Activated CD4-positive, CD25-positive, alpha-beta regulatory T cell (primary cell): ENCODE results near the gene KAZN.

ENCODE experiments used
- DNase-seq, 4 experiments: peaks; one replicate each; lab custom pipeline; 2025; lab: John Stamatoyannopoulos, UW

KAZN gene

DNA sequence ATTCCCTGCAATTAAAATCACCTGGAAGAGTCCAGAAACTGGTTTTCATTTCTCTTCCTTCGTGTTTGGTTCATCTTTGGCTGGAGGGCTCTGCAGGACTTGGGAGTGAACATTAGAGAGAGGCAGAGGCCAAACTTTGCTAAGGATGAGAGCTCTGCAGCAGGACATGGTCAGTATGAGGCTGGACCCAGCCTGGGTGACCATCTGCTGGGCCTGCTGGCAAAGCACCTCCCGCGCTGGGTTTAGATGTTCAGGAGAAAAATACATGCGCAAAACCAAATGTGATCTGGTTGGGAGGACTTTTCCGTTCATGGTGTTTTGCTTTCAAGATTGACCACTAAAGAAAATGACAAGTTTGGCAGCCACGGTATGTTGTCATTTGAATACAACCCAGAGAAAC, 15.9 kb downstream of the KAZN start:
- DNase-seq: no peak

- no peak for DNase-seq
Measured at GRCh38 chr1:14615549-14616218, 17.2 kb downstream of the KAZN start.

- no peak for DNase-seq
Measured at GRCh38 chr1:14616632-14617396, 18.3 kb downstream of the KAZN start.

DNA sequence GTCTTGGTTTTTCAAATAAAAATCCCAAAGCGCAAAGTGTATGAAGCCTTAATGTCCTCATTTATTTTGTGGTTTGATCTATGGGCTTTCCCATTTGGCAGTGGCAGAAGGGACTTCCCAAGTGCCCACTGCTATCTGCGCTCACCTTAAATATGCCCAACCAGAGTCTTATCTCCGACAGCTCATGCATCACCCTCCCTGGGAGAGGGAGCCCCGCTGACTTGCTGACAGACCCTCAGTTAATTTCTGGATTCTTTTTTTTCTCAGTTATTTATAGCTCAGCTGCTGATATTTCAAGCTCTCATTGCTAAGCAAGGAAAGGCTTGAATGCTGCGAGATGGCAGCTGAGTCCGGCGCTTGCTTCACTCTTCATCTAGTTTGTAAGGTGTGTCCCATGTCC, 19.3 kb downstream of the KAZN start:
- DNase-seq: no peak

GRCh38 chr1:14620941-14621340, 22.5 kb downstream of the KAZN start:
- DNase-seq: no peak

- DNase-seq: no peak
Measured at GRCh38 chr1:14623090-14623489, 24.6 kb downstream of the KAZN start.

GRCh38 chr1:14624941-14625340, 26.5 kb downstream of the KAZN start:
- no peak for DNase-seq

- no peak for DNase-seq
Measured at GRCh38 chr1:14625572-14625971, 27.1 kb downstream of the KAZN start.

- DNase-seq: no peak
Measured at GRCh38 chr1:14625996-14626395, 27.5 kb downstream of the KAZN start.

DNA sequence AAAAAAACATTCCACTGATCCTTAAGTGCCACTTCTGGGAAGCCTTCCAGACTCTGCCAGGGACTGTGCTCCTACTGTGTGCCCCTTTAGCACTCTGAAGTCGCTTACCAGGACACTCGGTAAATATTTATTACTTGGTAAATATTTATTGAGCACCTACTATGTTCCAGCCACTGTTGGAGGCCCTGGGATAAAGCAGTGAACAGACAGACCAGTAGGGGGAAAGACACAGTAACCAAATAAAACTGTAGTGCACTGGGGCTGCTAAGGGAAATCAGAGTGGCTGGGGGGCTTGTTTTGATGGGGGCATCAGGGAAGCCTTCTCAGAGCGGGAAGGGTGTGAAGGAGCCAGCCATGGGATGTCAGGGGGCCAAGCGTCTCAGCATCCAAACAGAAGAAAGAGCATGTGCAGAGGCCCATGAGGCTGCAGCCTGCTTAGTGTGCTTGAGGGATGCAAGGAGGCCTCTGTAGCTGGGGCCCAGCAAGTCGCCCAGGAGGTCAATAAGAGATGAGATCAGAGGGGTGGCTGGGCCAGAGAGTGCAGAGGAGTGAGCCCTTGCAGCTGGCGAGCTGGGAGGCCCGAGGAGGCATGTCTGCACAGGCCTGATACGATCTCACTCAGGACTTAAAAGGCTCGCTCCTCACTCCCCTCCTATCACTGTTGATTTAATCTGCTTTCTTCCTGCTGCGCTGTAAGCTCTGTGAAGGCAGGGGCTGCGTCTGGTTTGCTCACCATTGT, 28.6 kb downstream of the KAZN start:
- no peak for DNase-seq

GRCh38 chr1:14627608-14628489, 29.4 kb downstream of the KAZN start:
- no peak for DNase-seq

DNA sequence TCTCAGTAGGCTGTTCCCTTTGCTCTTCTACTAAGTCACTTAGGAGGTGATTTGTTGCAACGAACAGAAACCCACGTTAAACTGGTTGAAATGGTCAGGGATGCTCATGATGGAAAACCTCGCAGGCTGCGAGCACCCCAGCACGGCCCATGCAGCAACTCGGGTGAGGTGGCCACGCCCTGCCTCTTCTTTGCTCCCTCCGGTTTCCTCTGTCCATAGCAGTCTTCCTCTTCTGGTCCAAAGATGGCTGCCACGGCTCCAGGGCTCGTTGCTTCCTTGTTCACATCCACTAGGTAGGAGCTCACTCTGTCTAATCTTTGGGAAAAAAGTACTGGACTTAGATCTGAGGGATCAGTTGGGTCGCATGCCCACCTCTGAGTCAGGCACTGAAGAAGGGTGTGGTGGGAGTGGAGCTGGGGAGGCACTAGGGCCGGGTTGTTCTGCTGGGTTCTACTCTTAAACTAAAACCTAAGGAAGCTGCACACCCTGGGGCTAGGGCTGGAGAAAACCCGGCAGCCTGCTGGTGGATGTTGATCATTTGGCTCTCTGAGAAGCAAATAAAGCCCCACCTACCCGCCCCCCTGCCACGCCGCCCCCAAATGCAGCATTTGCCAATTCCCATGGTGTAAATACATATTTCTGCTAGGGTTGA, 31.0 kb downstream of the KAZN start:
- DNase-seq: no peak

GRCh38 chr1:14630986-14631385, 32.5 kb downstream of the KAZN start:
- no peak for DNase-seq

- no peak for DNase-seq
Measured at GRCh38 chr1:14631421-14631820, 32.9 kb downstream of the KAZN start.

DNA sequence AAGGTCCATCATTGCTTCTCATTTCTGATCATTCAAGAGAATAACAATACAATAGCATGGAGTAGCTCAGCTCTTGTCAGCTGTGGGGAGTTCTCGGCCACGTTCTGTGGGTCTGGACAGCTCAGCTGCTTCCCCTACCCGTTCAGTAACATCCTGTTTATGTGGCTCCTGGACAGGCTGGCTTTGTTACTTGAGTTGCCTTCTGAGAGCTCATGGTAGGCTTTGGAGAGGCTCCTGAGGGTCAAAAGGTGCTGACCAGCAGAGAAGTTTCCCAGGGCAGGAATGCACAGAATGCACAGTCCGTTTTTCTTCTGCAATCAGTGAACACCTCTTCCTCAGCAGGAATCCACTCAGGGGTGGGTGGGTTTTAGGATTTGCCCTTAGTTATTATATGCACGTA, 36.0 kb downstream of the KAZN start:
- DNase-seq: no peak

- no peak for DNase-seq
Measured at GRCh38 chr1:14635421-14635820, 36.9 kb downstream of the KAZN start.

DNA sequence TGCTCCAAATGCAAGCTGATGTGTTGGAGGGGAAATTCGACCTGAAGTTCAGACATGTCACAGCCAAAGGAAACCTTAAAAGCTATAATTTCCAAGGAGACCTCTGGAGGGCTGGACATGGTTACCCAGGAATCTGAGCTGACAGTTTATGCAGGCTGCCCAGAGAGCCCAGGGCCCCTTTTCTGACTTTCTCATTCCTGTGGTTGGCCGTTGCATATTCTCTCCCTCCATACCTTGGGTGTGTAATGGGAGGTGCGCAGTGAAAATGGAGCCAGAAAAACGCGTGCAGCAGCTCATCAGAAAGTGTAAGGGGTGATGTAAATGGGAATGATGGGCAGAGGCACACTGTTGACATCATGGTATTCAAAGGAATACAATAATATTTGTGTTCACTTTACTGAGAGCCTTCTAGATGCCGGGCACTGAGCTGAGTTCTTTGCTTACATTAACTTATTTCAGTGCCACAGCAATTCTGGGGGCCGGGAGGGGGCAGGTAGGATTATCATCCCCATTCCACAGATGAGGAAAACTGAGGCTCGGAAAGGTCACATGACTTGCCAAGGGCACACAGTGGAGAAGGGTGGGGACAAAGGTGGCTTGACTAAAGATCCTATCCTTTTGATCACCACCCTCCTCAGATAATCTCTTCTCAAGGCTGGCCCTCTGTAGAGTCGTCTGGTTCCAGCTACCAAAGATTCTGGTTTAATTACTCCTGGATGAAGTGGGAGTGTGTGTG, 38.6 kb downstream of the KAZN start:
- DNase-seq: no peak

GRCh38 chr1:14639291-14640050, 41.0 kb downstream of the KAZN start:
- DNase-seq: no peak

DNA sequence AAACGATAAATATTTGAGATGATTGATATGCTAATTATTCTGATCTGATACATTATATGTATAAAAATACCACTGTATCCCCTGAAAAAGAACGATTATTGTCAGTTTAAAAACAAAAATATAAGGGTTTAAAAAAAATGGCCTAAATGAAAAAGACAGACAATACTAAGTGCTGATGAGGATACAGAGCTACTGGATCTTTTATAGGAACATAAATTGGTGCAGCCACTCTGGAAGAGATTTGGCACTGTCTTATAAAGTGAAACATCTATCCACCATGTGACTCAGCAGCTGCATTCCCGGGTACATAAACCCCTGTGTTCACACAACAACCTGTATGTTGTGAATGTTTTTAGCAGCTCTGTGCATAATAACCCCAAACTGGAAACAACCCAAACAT, 44.2 kb downstream of the KAZN start:
- no peak for DNase-seq

GRCh38 chr1:14646973-14647372, 48.5 kb downstream of the KAZN start:
- DNase-seq: no peak
